GM11168 (cell line): ENCODE results near the gene SKA2.
"Not testable (repeated sequence)": the region's sequence is repeated elsewhere in the genome, so short reads cannot be mapped to it uniquely, and the experiment has no call there.

Experiments
- in situ Hi-C: fragments of 300-500 bp; cut with MboI; formaldehyde crosslinking; loops from one replicate; pipeline ENCODE4 v1.12.0; 2022; ENCODE audit warnings: low sequenced_read_pairs; ENCODE audit not compliant: unreplicated experiment

Gene SKA2

GRCh38 chr17:59154721-59155438, at the start of gene SKA2:
SKA2 (minus strand) TSS chr17:59155186; CDS start chr17:59155163, 23 bp downstream.
- in situ Hi-C loops = no loop called here

GRCh38 chr17:59202320-59202719, 47.3 kb upstream of the SKA2 start:
- in situ Hi-C loops = no loop called here

- in situ Hi-C loops = no loop called here
These were observed 44.4 kb upstream of the SKA2 start for GRCh38 chr17:59199398-59199797.

- in situ Hi-C loops = no loop called here
These were observed 38.4 kb upstream of the SKA2 start for GRCh38 chr17:59193336-59193862.

- in situ Hi-C loops = no loop called here
These were observed 35.8 kb upstream of the SKA2 start for GRCh38 chr17:59190806-59191205.

- in situ Hi-C loops = no loop called here
These were observed 31.9 kb upstream of the SKA2 start for GRCh38 chr17:59186850-59187249.

- in situ Hi-C loops = no loop called here
These were observed 31.0 kb upstream of the SKA2 start for GRCh38 chr17:59185997-59186396.

- in situ Hi-C loops = no loop called here
These were observed 26.5 kb upstream of the SKA2 start for GRCh38 chr17:59181481-59181880.

- in situ Hi-C loops = no loop called here
These were observed 25.6 kb upstream of the SKA2 start for GRCh38 chr17:59180626-59181025.

- in situ Hi-C loops = not testable (repeated sequence)
These were observed 24.6 kb upstream of the SKA2 start for GRCh38 chr17:59179601-59180000.

GRCh38 chr17:59178266-59178985, 23.4 kb upstream of the SKA2 start:
- in situ Hi-C loops = no loop called here

GRCh38 chr17:59175076-59175475, 20.1 kb upstream of the SKA2 start:
- in situ Hi-C loops = no loop called here

GRCh38 chr17:59174671-59175070, 19.7 kb upstream of the SKA2 start:
- in situ Hi-C loops = no loop called here

- in situ Hi-C loops = no loop called here
These were observed 17.5 kb upstream of the SKA2 start for GRCh38 chr17:59172436-59173004.

- in situ Hi-C loops = no loop called here
These were observed 12.6 kb upstream of the SKA2 start for GRCh38 chr17:59167571-59168001.

GRCh38 chr17:59165933-59166342, 11.0 kb upstream of the SKA2 start:
- in situ Hi-C loops = no loop called here

GRCh38 chr17:59161477-59161876, 6.5 kb upstream of the SKA2 start:
- in situ Hi-C loops = no loop called here

GRCh38 chr17:59160157-59161025, 5.4 kb upstream of the SKA2 start:
- in situ Hi-C loops = no loop called here

- in situ Hi-C loops = no loop called here
These were observed 622 bp upstream of the SKA2 start, which contains the start of gene PRR11 for GRCh38 chr17:59155439-59156177. PRR11 (plus strand) TSS chr17:59155746; CDS start chr17:59169753, 14,007 bp downstream.
